Measurements from ENCODE around the gene RAB3A. TPM values are rescaled to one million over a fixed set of nuclear protein-coding genes. Genes with fewer than 3 reads are reported as not detected.
A peak's percentile ranks its signal among the peaks of the same experiment; 100 is the strongest.

Gene RAB3A
- total and polyA plus RNA-seq, 2 donors (not counting 3 experiments of a cell fraction or from before 2014, with no cell fraction given) = 0.88 to 0.90 TPM

- intact Hi-C loops (cut with micrococcal nuclease) (loop anchor here (2.0 kb wide), 1 partner anchor 53 kb away; the partner anchor contains the start of gene PIK3R2), dilution Hi-C loops (cut with MboI; ENCODE audit: extremely low pct_ligation_motif_present, low sequenced_read_pairs) (no loop called here)
- CTCF ChIA-PET = interaction anchor here (0.6 to 3.9 kb wide), 11 partner anchors 11 to 205 kb away, joined by 3 to 45 read pairs (median 4); partner anchors contain the start of genes MPV17L2 and PIK3R2
- Histone ChIP-seq H3K4me1 (ENCODE audit: control insufficient read depth, extremely low read depth, insufficient read depth, low read length) (peaks cover 10% of the 10 kb centered on the region), H3K79me2 (ENCODE audit: control insufficient read depth, insufficient read depth, low read length) (no peaks in the 10 kb centered on the region), H3K9me1 (replicated peaks; ENCODE audit: control insufficient read depth, extremely low read depth, insufficient read depth, low read length) (no peaks in the 10 kb centered on the region), H3K4me2 (ENCODE audit: insufficient read depth, low read length) (peak overlapping the region; percentile 87), H3K36me3 (ENCODE audit: control insufficient read depth in 2 of 2, extremely low read depth in 1 of 2, insufficient read depth in 2 of 2, low read length in 2 of 2) (no peaks in the 10 kb centered on the region), H3K4me3 (replicated peaks in 1 of 3; ENCODE audit: insufficient read depth in 1 of 3, low read depth in 1 of 3, low read length in 3 of 3) (peak overlapping the region; percentile 38 to 81 (median 75)), H3K27me3 (ENCODE audit: control insufficient read depth in 2 of 2, insufficient read depth in 2 of 2, low read length in 2 of 2) (peaks cover 0 to 2% of the 10 kb centered on the region in 2 experiments), H2AFZ (ENCODE audit: low read depth, low read length) (peak overlapping the region; percentile 78), H3K9ac (replicated peaks; ENCODE audit: extremely low read depth, insufficient read depth, low read length) (peak overlapping the region; percentile 80), H3K9me3 (replicated peaks; ENCODE audit: control insufficient read depth, insufficient read depth, low read length) (no peaks in the 10 kb centered on the region), H4K20me1 (replicated peaks; ENCODE audit: control insufficient read depth, extremely low read depth, insufficient read depth, low read length) (no peaks in the 10 kb centered on the region), H3K27ac (ENCODE audit: insufficient read depth, low read depth, low read length) (peak overlapping the region; percentile 88)
- peak; percentile 67 for FAIRE-seq
- POLR2A ChIA-PET = interaction anchor here (0.8 kb wide), 1 partner anchor 76 kb away, joined by 4 read pairs; the partner anchor contains the start of gene JUND
- no TSS peak for BruUV-seq (replicated peaks)
- DNase-seq (ENCODE audit: low read depth, low spot score) = peak; percentile 72
- no peak for TF ChIP-seq JUN (IDR thresholded peaks at IDR 0.05; ENCODE audit: borderline replicate concordance, insufficient read depth, insufficient read length, low read depth)
- no peak for TF ChIP-seq MAX (IDR thresholded peaks at IDR 0.05; ENCODE audit: insufficient read depth, insufficient read length)
- TF ChIP-seq GATA2 (IDR thresholded peaks at IDR 0.05; ENCODE audit: insufficient read depth, insufficient read length, low read depth, low read length) = no peak
- TF ChIP-seq POLR2AphosphoS5 (IDR thresholded peaks at IDR 0.05; ENCODE audit: insufficient read depth, low read depth, low read length) = no peak
- TF ChIP-seq CTCF (IDR thresholded peaks at IDR 0.05; ENCODE audit: extremely low read depth in 1 of 2, insufficient read depth in 1 of 2, low read depth in 1 of 2, low read length in 2 of 2) = no peak
- TF ChIP-seq FOS (IDR thresholded peaks at IDR 0.05; ENCODE audit: borderline replicate concordance, insufficient read depth, low read length) = no peak
- no peak for TF ChIP-seq EZH2 (IDR thresholded peaks at IDR 0.05; ENCODE audit: borderline replicate concordance, low read depth, low read length, severe bottlenecking)
- no peak for TF ChIP-seq MYC (IDR thresholded peaks at IDR 0.05; ENCODE audit: low read depth, low read length)
- no peak for TF ChIP-seq POLR2A (IDR thresholded peaks at IDR 0.05; ENCODE audit: low read depth, low read length)
Observed at GRCh38 chr19:18205200-18205892, 1.5 kb upstream of the RAB3A start.
